IMR-90 (cell line): ENCODE data around the gene COQ6. TPM values are rescaled to one million over a fixed set of nuclear protein-coding genes. Genes with fewer than 3 reads are reported as not detected.

Experiments
- ATAC-seq: fragments of 200-7000 bp; cut with Tn5 transposase; 2 replicates; pipeline ENCODE4 v1.9.1; 2020; ENCODE audit warnings: low read depth, mild to moderate bottlenecking, moderate library complexity
- BruUV-seq: library from RNA; stranded (reverse); fragments of 400-500 nt; replicated peaks from 2 replicates; lab custom pipeline; 2021; lab: Mats Ljungman, UMichigan
- CTCF ChIA-PET: fragments of 300-600 bp; formaldehyde crosslinking; extraction: SDS; loops from one replicate; lab custom pipeline; 2021; ENCODE audit warnings: antibody characterized with exemption; lab: Yijun Ruan, JAX
- POLR2A ChIA-PET: fragments of 300-600 bp; sonication (Branson Sonifier 250); formaldehyde crosslinking; loops from one replicate; lab custom pipeline; 2022; ENCODE audit warnings: antibody characterized with exemption; ENCODE audit not compliant: unreplicated experiment; lab: Charles Lee
- DNase-seq: peaks from one replicate; pipeline ENCODE4 v3.0.0; 2013
- H2AFZ ChIP-seq: replicated peaks from 2 replicates; pipeline ENCODE3; 2013; ENCODE audit warnings: low read length, mild to moderate bottlenecking; ENCODE audit not compliant: poor library complexity
- H2AK5ac ChIP-seq: 2 replicates; pipeline ENCODE4 v1.6.1; 2013; ENCODE audit warnings: low read depth, low read length, inconsistent platforms
- H2AK9ac ChIP-seq: replicated peaks from 2 replicates; pipeline ENCODE3; 2013; ENCODE audit warnings: mild to moderate bottlenecking, low read depth, low read length, moderate library complexity; ENCODE audit not compliant: poor library complexity
- H2BK120ac ChIP-seq: 2 replicates; pipeline ENCODE4 v1.6.1; 2013; ENCODE audit warnings: low read depth, low read length, inconsistent platforms
- H2BK15ac ChIP-seq: 3 replicates; pipeline ENCODE4 v1.6.1; 2013; ENCODE audit warnings: low read depth, low read length, inconsistent platforms
- H2BK20ac ChIP-seq: 2 replicates; pipeline ENCODE4 v1.6.1; 2013; ENCODE audit warnings: low read depth, mild to moderate bottlenecking, inconsistent platforms, low read length, moderate library complexity
- H2BK5ac ChIP-seq: 2 replicates; pipeline ENCODE4 v1.6.1; 2013; ENCODE audit warnings: mild to moderate bottlenecking, low read depth, low read length, inconsistent platforms; ENCODE audit not compliant: poor library complexity, severe bottlenecking
- H3K14ac ChIP-seq: replicated peaks from 2 replicates; pipeline ENCODE4 v1.6.1; 2013; ENCODE audit warnings: low read depth, low read length, inconsistent platforms
- H3K18ac ChIP-seq: 2 replicates; pipeline ENCODE4 v1.6.1; 2013; ENCODE audit warnings: low read depth, low read length, control low read depth
- H3K23ac ChIP-seq: 2 replicates; pipeline ENCODE4 v1.6.1; 2013; ENCODE audit warnings: low read depth, low read length, inconsistent platforms
- H3K27ac ChIP-seq: 2 replicates; pipeline ENCODE4 v1.5.1; 2013; ENCODE audit warnings: mild to moderate bottlenecking, control low read depth, low read length; ENCODE audit not compliant: insufficient read depth
- H3K27me3 ChIP-seq: 2 replicates; pipeline ENCODE4 v1.6.1; 2013; ENCODE audit warnings: low read length; ENCODE audit not compliant: control insufficient read depth, insufficient read depth
- H3K36me3 ChIP-seq: 2 replicates; pipeline ENCODE4 v1.6.1; 2013; ENCODE audit warnings: low read length, mixed read lengths; ENCODE audit not compliant: control insufficient read depth, insufficient read depth
- H3K4ac ChIP-seq: 2 replicates; pipeline ENCODE4 v1.6.1; 2013; ENCODE audit warnings: low read depth, low read length, inconsistent platforms
- H3K4me1 ChIP-seq: 2 replicates; pipeline ENCODE4 v1.6.1; 2013; ENCODE audit warnings: low read length, mixed read lengths; ENCODE audit not compliant: control insufficient read depth, insufficient read depth
- H3K4me2 ChIP-seq: 2 replicates; pipeline ENCODE4 v1.6.1; 2013; ENCODE audit warnings: low read depth, mild to moderate bottlenecking, control low read depth, low read length, moderate library complexity
- H3K4me3 ChIP-seq: 2 replicates; pipeline ENCODE4 v1.5.1; 2013; ENCODE audit warnings: low read depth, mild to moderate bottlenecking, control low read depth, low read length, moderate library complexity; ENCODE audit not compliant: insufficient read depth
- H3K56ac ChIP-seq: 2 replicates; pipeline ENCODE4 v1.6.1; 2013; ENCODE audit warnings: low read length, inconsistent platforms; ENCODE audit not compliant: insufficient read depth; ENCODE audit errors: extremely low read depth
- H3K79me1 ChIP-seq, 2 experiments: 2 replicates each; pipeline ENCODE4 v1.6.1; 2013; ENCODE audit warnings: low read length in 2 of 2, inconsistent platforms in 1 of 2, low read depth in 1 of 2
- H3K9ac ChIP-seq: 2 replicates; pipeline ENCODE4 v1.6.1; 2013; ENCODE audit warnings: low read depth, low read length, control low read depth
- H3K9me1 ChIP-seq: 2 replicates; pipeline ENCODE4 v1.6.1; 2013; ENCODE audit warnings: low read length, inconsistent platforms; ENCODE audit not compliant: insufficient read depth
- H3K9me3 ChIP-seq: 2 replicates; pipeline ENCODE4 v1.6.1; 2013; ENCODE audit warnings: low read length; ENCODE audit not compliant: control insufficient read depth, insufficient read depth
- H4K20me1 ChIP-seq: 2 replicates; pipeline ENCODE4 v1.6.1; 2013; ENCODE audit warnings: low read length, inconsistent platforms; ENCODE audit not compliant: insufficient read depth
- H4K5ac ChIP-seq: 2 replicates; pipeline ENCODE4 v1.6.1; 2013; ENCODE audit warnings: mild to moderate bottlenecking, low read depth, low read length, control low read depth
- H4K8ac ChIP-seq, 2 experiments: 2 replicates each; pipeline ENCODE4 v1.6.1; 2013; ENCODE audit warnings: low read depth in 2 of 2, low read length in 2 of 2, control low read depth in 1 of 2, inconsistent platforms in 1 of 2
- H4K91ac ChIP-seq: 2 replicates; pipeline ENCODE4 v1.6.1; 2013; ENCODE audit warnings: low read depth, low read length, inconsistent platforms; ENCODE audit not compliant: insufficient read depth
- CEBPB ChIP-seq: IDR thresholded peaks from 2 replicates; pipeline ENCODE4 v1.6.1; 2012; ENCODE audit warnings: low read depth, low read length, improper control_type of control experiment
- MAFK ChIP-seq: IDR thresholded peaks from 2 replicates; pipeline ENCODE4 v1.6.1; 2012; ENCODE audit warnings: low read depth, low read length, improper control_type of control experiment
- MXI1 ChIP-seq: IDR thresholded peaks from 2 replicates; pipeline ENCODE4 v1.6.1; 2012; ENCODE audit warnings: low read depth, mild to moderate bottlenecking, low read length, moderate library complexity, borderline replicate concordance
- RFX5 ChIP-seq: IDR thresholded peaks from 2 replicates; pipeline ENCODE4 v1.8.0; 2012; ENCODE audit warnings: low read depth, mild to moderate bottlenecking, low read length, moderate library complexity
- SMC3 ChIP-seq: fragments of 150-350 bp; IDR thresholded peaks from 2 replicates; pipeline ENCODE4 v1.6.1; 2016; ENCODE audit warnings: low read depth, mild to moderate bottlenecking, antibody characterized with exemption, low read length, moderate library complexity
- WGBS, 2 experiments: methylation state at CpG; one replicate each; pipeline versions ENCODE4 v1.1.5 to v1.1.7; 2013; ENCODE audit warnings: missing lambda C conversion rate in 2 of 2; ENCODE audit not compliant: insufficient read length in 1 of 2; ENCODE audit errors: extremely low coverage in 2 of 2; 5-methylcytosine and 5-hydroxymethylcytosine counted together
- dilution Hi-C: fragments of 300-500 bp; cut with HindIII; formaldehyde crosslinking; loops from one replicate; pipeline ENCODE4 v1.14.3; 2018; ENCODE audit warnings: low sequenced_read_pairs; ENCODE audit not compliant: unreplicated experiment
- in situ Hi-C: fragments of 300-500 bp; cut with MboI; formaldehyde crosslinking; loops from 3 replicates; pipeline ENCODE4 v1.14.3; 2019; ENCODE audit warnings: low sequenced_read_pairs, inconsistent platforms, mixed read lengths
- intact Hi-C: fragments of 100-400 bp; cut with micrococcal nuclease; formaldehyde crosslinking; loops from 2 replicates; pipeline ENCODE4 v1.10.0; 2022
- polyA plus RNA-seq, 3 experiments: library from polyadenylated mRNA; depleted of rRNA; stranded (reverse); fragments of >200 nt; gene quantifications; 2 replicates each; pipeline ENCODE4 v1.2.3, GENCODE V29; 2012; ENCODE audit warnings: low replicate concordance in 1 of 3
- total RNA-seq: library from RNA; depleted of rRNA; stranded (reverse); fragments of >200 nt; gene quantifications from 2 replicates; pipeline ENCODE4 v1.2.3, GENCODE V29; 2012

The COQ6 gene
- total and polyA plus RNA-seq, 2 of the 4 experiments (the other 2 are of a cell fraction) = 21.0 to 28.6 TPM

DNA sequence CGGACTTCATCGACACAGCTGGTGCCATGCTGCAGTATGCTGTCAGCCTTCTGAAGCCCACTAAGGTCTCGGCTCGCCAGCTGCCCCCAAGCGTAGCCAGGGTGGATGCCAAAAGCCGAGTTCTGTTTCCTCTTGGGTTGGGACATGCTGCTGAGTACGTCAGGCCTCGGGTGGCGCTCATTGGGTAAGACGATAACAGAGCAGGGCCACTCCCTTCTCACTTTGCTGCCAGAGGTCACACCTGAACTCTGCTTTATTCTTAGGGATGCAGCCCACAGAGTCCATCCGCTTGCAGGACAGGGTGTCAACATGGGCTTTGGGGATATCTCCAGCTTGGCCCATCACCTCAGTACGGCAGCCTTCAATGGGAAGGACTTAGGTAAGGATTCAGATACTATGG, 11.1 kb downstream of the COQ6 start:
- TF ChIP-seq MAFK = no peak
- no peak for TF ChIP-seq CEBPB
- no peak for TF ChIP-seq MXI1
- TF ChIP-seq SMC3 = no peak
- no peak for TF ChIP-seq RFX5
- Histone ChIP-seq H3K4me1 (no peaks in the 10 kb centered on the region), H3K56ac (no peak overlapping the region), H2BK5ac (no peak overlapping the region), H2AK9ac (no peak overlapping the region), H2AK5ac (no peak overlapping the region), H3K79me1 (peaks cover 0 to 3% of the 10 kb centered on the region in 2 experiments; a peak in 1 of 4 replicates), H2BK120ac (no peak overlapping the region), H2AFZ (no peak overlapping the region), H3K9me3 (no peaks in the 10 kb centered on the region), H3K4me2 (no peak overlapping the region), H3K27ac (no peak overlapping the region), H2BK20ac (no peak overlapping the region), H3K9me1 (peaks cover 4% of the 10 kb centered on the region; the same call in 1 of the 2 replicates), H3K18ac (no peak overlapping the region), H3K14ac (no peak overlapping the region), H3K36me3 (peaks cover 41% of the 10 kb centered on the region), H4K20me1 (no peaks in the 10 kb centered on the region), H3K23ac (no peak overlapping the region), H3K9ac (no peak overlapping the region), H4K5ac (no peak overlapping the region), H3K27me3 (no peaks in the 10 kb centered on the region), H4K91ac (no peak overlapping the region), H2BK15ac (no peak overlapping the region), H3K4me3 (no peak overlapping the region), H3K4ac (no peak overlapping the region), H4K8ac (no peak overlapping the region)
- intact Hi-C loops (no loop called here), in situ Hi-C loops (no loop called here), dilution Hi-C loops (no loop called here)
- POLR2A ChIA-PET = no interaction called here
- CTCF ChIA-PET = interaction anchor here (0.7 kb wide), 1 partner anchor 16 kb away, joined by 9 read pairs; no protein-coding TSS in a partner anchor
- DNase-seq (no peak), ATAC-seq (no peak)
- 67% methylated on average over 1 of the region's 12 CpGs; no CpG with 5 or more reads in 1 of the 2 experiments for WGBS, 2 experiments
- BruUV-seq = no TSS peak
